Panc1 (cell line): Measurements from ENCODE around the gene NDUFB6. TPM values are rescaled to one million over a fixed set of nuclear protein-coding genes. Genes with fewer than 3 reads are reported as not detected.

Experiments
- ATAC-seq: fragments of 200-7000 bp; cut with Tn5 transposase; 2 replicates; pipeline ENCODE4 v1.9.1; 2020; ENCODE audit warnings: mild to moderate bottlenecking, moderate library complexity
- BruUV-seq: library from RNA; stranded (reverse); fragments of 400-500 nt; replicated peaks from 2 replicates; lab custom pipeline; 2021; lab: Mats Ljungman, UMichigan
- CTCF ChIA-PET: fragments of 300-600 bp; sonication (Branson Sonifier 250); formaldehyde crosslinking; loops from one replicate; lab custom pipeline; 2022; ENCODE audit warnings: antibody characterized with exemption; lab: Charles Lee
- POLR2A ChIA-PET: fragments of 300-600 bp; sonication (Branson Sonifier 250); formaldehyde crosslinking; loops from one replicate; lab custom pipeline; 2022; ENCODE audit warnings: antibody characterized with exemption; lab: Charles Lee
- DNase-seq: peaks from one replicate; pipeline ENCODE4 v3.0.0-alpha.2; 2010; ENCODE audit warnings: low read depth, low spot score
- H3K27ac ChIP-seq: 2 replicates; pipeline ENCODE4 v1.5.1; 2011; ENCODE audit warnings: mild to moderate bottlenecking, low read length, inconsistent platforms
- H3K27me3 ChIP-seq: fragments of 200-500 bp; sonication (Bioruptor generic); 2 replicates; pipeline ENCODE4 v1.6.0; 2014; ENCODE audit warnings: low read length, inconsistent platforms; ENCODE audit not compliant: control insufficient read depth, insufficient read depth
- H3K36me3 ChIP-seq: fragments of 200-500 bp; sonication (Bioruptor generic); 2 replicates; pipeline ENCODE4 v1.5.1; 2014; ENCODE audit warnings: inconsistent platforms, mild to moderate bottlenecking, low read length, moderate library complexity; ENCODE audit not compliant: control insufficient read depth, insufficient read depth
- H3K4me1 ChIP-seq: 2 replicates; pipeline ENCODE4 v1.5.1; 2011; ENCODE audit warnings: inconsistent platforms, mild to moderate bottlenecking, low read length, moderate library complexity; ENCODE audit not compliant: control insufficient read depth, insufficient read depth
- H3K4me3 ChIP-seq, 2 experiments: 2 replicates each; pipeline ENCODE4 v1.5.1; 2011 to 2012; ENCODE audit warnings: low read depth in 2 of 2, low read length in 2 of 2, mild to moderate bottlenecking in 2 of 2, inconsistent platforms in 1 of 2, moderate library complexity in 1 of 2
- H3K9me3 ChIP-seq: fragments of 200-500 bp; sonication (Bioruptor generic); 2 replicates; pipeline ENCODE4 v1.5.1; 2014; ENCODE audit warnings: low read depth, mild to moderate bottlenecking, inconsistent platforms, low read length, moderate library complexity; ENCODE audit not compliant: control insufficient read depth, insufficient read depth
- POLR2AphosphoS5 ChIP-seq: IDR thresholded peaks from 2 replicates; pipeline ENCODE4 v1.6.1; 2012; ENCODE audit warnings: mild to moderate bottlenecking, low read depth, low read length, moderate library complexity
- SIN3A ChIP-seq: IDR thresholded peaks from 2 replicates; pipeline ENCODE4 v1.6.1; 2012; ENCODE audit warnings: low read depth, mild to moderate bottlenecking, low read length, moderate library complexity, borderline replicate concordance; ENCODE audit not compliant: insufficient read depth
- TCF7L2 ChIP-seq: IDR thresholded peaks from 2 replicates; pipeline ENCODE4 v1.6.1; 2011; ENCODE audit warnings: mild to moderate bottlenecking, low read depth, low read length, inconsistent platforms
- in situ Hi-C: cut with HindIII; loops from 2 replicates; pipeline ENCODE4 v1.10.0; 2016; ENCODE audit warnings: low sequenced_read_pairs, low pct_unique_long_range_greater_than_20kb
- intact Hi-C: fragments of 100-400 bp; cut with micrococcal nuclease; formaldehyde crosslinking; loops from one replicate; pipeline ENCODE4 v1.10.0; 2022; ENCODE audit not compliant: unreplicated experiment
- total RNA-seq: library from RNA; stranded (reverse); gene quantifications from one replicate; pipeline ENCODE4 v1.2.1, GENCODE V29; 2021; ENCODE audit not compliant: unreplicated experiment
- TF ChIP-seq, protein P1 (sequence below), 2 experiments: IDR thresholded peaks; 2 replicates each; pipeline ENCODE4 v1.6.1; 2011 to 2012; ENCODE audit warnings: low read depth in 2 of 2, control low read depth in 1 of 2, low read length in 1 of 2, mild to moderate bottlenecking in 1 of 2, moderate library complexity in 1 of 2; ENCODE audit not compliant: insufficient read depth in 1 of 2
- TF ChIP-seq, protein P2 (sequence below): fragments of 450-650 bp; IDR thresholded peaks from 2 replicates; pipeline ENCODE4 v1.5.1; 2017; ENCODE audit warnings: mild to moderate bottlenecking

NDUFB6 gene
- total RNA-seq, 1 experiment from 2014 or later, result 85.3 TPM

DNA sequence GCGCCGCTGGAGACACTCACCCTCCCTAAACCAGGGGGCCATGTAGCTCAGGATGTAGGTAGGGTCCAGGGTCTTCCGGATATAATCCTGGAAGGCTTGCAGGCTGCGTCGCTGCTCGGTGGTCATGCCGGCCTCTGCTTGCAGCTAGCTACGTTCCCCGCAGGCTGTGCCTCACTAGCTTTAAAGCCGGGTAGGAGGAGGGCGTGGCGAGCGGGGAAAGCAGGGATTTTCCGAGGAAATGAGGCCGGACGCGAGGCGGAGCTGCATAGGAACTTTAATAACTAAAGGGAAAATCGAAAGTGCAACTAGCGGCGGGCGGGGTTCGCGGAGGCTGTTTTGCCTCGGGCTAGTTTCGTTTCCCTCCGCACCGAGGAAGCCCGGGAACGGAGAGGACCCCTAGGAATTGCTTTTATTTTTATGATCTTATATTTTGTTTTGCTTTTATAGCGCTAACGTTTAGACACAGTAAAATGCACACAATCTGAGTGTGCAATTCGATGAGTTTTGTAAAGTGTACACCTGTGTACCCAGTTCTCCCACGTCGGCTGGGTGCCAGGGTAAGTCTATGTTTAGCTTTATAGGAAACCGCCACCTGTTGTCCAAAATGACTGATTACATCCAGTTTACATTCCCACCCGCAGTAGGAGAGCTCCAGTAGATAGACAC, 46.8 kb downstream of the NDUFB6 start, which contains the start of gene RIGI:
TSS of gene RIGI (minus strand) at position 156 of the 666 bp plus-strand sequence. CDS start at position 126, 30 bp downstream.
- Histone ChIP-seq H3K9me3 (peaks cover 2% of the 10 kb centered on the region; the same call in 1 of the 2 replicates), H3K27ac (peak within 1 kb of the TSS; percentile 96), H3K4me1 (peaks cover 32% of the 10 kb centered on the region), H3K27me3 (no peaks in the 10 kb centered on the region), H3K36me3 (no peaks in the 10 kb centered on the region), H3K4me3 (peak within 1 kb of the TSS; percentile 64 to 88)
- no TSS peak for BruUV-seq
- DNase-seq, result peak; percentile 85
- ATAC-seq, result peak; percentile 94
- intact Hi-C loops (no loop called here), in situ Hi-C loops (no loop called here)
- ChIA-PET CTCF (interaction anchor here (0.8 to 2.3 kb wide), 4 partner anchors 15 to 147 kb away, joined by 3 to 34 read pairs (median 4); no protein-coding TSS in a partner anchor), POLR2A (interaction anchor here (0.6 to 1.1 kb wide), 3 partner anchors 27 to 777 kb away, joined by 4 to 7 read pairs (median 4); partner anchors contain the start of gene TOPORS)
- TF ChIP-seq, protein P1, sequence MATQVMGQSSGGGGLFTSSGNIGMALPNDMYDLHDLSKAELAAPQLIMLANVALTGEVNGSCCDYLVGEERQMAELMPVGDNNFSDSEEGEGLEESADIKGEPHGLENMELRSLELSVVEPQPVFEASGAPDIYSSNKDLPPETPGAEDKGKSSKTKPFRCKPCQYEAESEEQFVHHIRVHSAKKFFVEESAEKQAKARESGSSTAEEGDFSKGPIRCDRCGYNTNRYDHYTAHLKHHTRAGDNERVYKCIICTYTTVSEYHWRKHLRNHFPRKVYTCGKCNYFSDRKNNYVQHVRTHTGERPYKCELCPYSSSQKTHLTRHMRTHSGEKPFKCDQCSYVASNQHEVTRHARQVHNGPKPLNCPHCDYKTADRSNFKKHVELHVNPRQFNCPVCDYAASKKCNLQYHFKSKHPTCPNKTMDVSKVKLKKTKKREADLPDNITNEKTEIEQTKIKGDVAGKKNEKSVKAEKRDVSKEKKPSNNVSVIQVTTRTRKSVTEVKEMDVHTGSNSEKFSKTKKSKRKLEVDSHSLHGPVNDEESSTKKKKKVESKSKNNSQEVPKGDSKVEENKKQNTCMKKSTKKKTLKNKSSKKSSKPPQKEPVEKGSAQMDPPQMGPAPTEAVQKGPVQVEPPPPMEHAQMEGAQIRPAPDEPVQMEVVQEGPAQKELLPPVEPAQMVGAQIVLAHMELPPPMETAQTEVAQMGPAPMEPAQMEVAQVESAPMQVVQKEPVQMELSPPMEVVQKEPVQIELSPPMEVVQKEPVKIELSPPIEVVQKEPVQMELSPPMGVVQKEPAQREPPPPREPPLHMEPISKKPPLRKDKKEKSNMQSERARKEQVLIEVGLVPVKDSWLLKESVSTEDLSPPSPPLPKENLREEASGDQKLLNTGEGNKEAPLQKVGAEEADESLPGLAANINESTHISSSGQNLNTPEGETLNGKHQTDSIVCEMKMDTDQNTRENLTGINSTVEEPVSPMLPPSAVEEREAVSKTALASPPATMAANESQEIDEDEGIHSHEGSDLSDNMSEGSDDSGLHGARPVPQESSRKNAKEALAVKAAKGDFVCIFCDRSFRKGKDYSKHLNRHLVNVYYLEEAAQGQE (IDR thresholded peaks at IDR 0.05; ENCODE audit: insufficient read depth in 1 of 2, low read depth in 2 of 2, low read length in 1 of 2), result no peak
- TF ChIP-seq SIN3A (peak; percentile 76; the same call in 1 of the 2 replicates), TCF7L2 (peak; percentile 46; the same call in 1 of the 2 replicates), POLR2AphosphoS5 (peak; percentile 91)
- TF ChIP-seq, protein P2, sequence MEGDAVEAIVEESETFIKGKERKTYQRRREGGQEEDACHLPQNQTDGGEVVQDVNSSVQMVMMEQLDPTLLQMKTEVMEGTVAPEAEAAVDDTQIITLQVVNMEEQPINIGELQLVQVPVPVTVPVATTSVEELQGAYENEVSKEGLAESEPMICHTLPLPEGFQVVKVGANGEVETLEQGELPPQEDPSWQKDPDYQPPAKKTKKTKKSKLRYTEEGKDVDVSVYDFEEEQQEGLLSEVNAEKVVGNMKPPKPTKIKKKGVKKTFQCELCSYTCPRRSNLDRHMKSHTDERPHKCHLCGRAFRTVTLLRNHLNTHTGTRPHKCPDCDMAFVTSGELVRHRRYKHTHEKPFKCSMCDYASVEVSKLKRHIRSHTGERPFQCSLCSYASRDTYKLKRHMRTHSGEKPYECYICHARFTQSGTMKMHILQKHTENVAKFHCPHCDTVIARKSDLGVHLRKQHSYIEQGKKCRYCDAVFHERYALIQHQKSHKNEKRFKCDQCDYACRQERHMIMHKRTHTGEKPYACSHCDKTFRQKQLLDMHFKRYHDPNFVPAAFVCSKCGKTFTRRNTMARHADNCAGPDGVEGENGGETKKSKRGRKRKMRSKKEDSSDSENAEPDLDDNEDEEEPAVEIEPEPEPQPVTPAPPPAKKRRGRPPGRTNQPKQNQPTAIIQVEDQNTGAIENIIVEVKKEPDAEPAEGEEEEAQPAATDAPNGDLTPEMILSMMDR, result peak; percentile 76

DNA sequence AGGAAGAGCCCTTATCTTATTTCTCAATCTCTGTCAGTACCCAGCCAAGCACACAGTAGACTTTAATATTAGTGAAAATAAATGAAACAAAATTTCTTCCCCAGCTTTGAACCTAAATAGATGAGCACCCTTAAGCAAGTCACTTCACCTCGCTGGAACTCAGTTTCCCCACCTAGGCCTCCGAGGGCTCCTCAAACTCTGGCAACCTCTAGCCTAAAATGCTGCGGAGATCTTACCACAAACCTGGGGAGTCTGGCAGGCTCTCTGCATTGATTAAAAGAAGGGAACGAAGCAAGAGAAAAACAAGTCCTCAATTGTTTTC, 47.3 kb downstream of the NDUFB6 start:
- ATAC-seq, result no peak

More for the DNA sequence above, 47.3 kb downstream of the NDUFB6 start:
- Histone ChIP-seq H3K36me3 (no peaks in the 10 kb centered on the region), H3K4me1 (peaks cover 32% of the 10 kb centered on the region), H3K27me3 (no peaks in the 10 kb centered on the region), H3K27ac (peak overlapping the region; percentile 96), H3K9me3 (no peaks in the 10 kb centered on the region; the same call in 1 of the 2 replicates), H3K4me3 (peak overlapping the region; percentile 64 to 88)
- in situ Hi-C loops, result no loop called here
- TF ChIP-seq, protein P1 (IDR thresholded peaks at IDR 0.05; ENCODE audit: insufficient read depth in 1 of 2, low read depth in 2 of 2, low read length in 1 of 2), result no peak
- no peak for TF ChIP-seq SIN3A
- no peak for TF ChIP-seq POLR2AphosphoS5
- TF ChIP-seq TCF7L2, result no peak
- TF ChIP-seq, protein P2, result no peak
- no TSS peak for BruUV-seq
- POLR2A ChIA-PET, result interaction anchor here (0.6 kb wide), 1 partner anchor 778 kb away, joined by 4 read pairs; no protein-coding TSS in a partner anchor
- DNase-seq, result no peak
- intact Hi-C loops, result no loop called here
- CTCF ChIA-PET, result interaction anchor here (0.8 to 2.3 kb wide), 4 partner anchors 46 to 146 kb away, joined by 3 to 34 read pairs (median 4); no protein-coding TSS in a partner anchor
